ENCODE data around the gene AXDND1. TPM values are rescaled to one million over a fixed set of nuclear protein-coding genes. Genes with fewer than 3 reads are reported as not detected.

The AXDND1 gene
- polyA plus RNA-seq, 1 of the 3 experiments (the other 2 are of a cell fraction), result 0.16 TPM

DNA sequence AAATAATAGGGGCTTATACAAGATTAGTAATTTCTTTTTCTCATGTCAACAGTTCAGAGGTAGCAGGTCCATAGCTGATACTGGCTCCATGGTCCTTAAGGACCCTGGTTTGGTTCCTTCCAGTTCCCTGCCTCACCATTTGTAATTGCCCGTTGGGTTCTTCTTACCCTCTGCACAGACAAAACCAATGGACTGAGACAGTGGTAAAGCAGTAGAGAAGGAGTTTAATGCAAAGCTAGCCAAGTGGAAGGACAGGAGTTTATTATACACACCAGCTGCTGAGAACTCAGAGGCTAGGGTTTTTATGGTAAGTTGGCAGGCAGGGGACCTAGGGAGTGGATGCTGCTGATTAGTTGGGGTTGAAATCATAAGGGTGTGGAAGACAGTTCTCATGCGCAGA is 35.9 kb upstream of the AXDND1 start:
- Histone ChIP-seq H3K27ac (ENCODE audit: low read depth in 2 of 2, low read length in 1 of 2) (no peak overlapping the region), H4K20me1 (ENCODE audit: insufficient read depth) (no peaks in the 10 kb centered on the region), H2AFZ (ENCODE audit: low read depth) (no peak overlapping the region), H3K4me3 (ENCODE audit: low read depth in 2 of 2, low read length in 1 of 2) (no peak overlapping the region), H3K4me2 (no peak overlapping the region), H3K36me3 (replicated peaks in 1 of 2; ENCODE audit: control insufficient read depth in 1 of 2, insufficient read depth in 2 of 2, low read length in 1 of 2) (peaks cover 4 to 20% of the 10 kb centered on the region in 2 experiments), H3K9me3 (no peaks in the 10 kb centered on the region), H3K27me3 (ENCODE audit: insufficient read depth) (no peaks in the 10 kb centered on the region), H3K9ac (no peak overlapping the region), H3K9me2 (no peaks in the 10 kb centered on the region), H3F3A (replicated peaks; ENCODE audit: insufficient read depth) (no peaks in the 10 kb centered on the region), H3K4me1 (ENCODE audit: control insufficient read depth in 1 of 2, insufficient read depth in 2 of 2, low read depth in 1 of 2, low read length in 1 of 2) (no peaks in the 10 kb centered on the region; a peak in 1 of 4 replicates), H3K79me2 (ENCODE audit: insufficient read depth) (peaks cover 17% of the 10 kb centered on the region; the same call in 1 of the 2 replicates)
- ChIA-PET CTCF (interaction anchor here (1.2 kb wide), 1 partner anchor 209 kb away, joined by 3 read pairs; no protein-coding TSS in a partner anchor), POLR2A (no interaction called here)
- no peak for DNase-seq
- WGBS (ENCODE audit: low lambda C conversion rate), result 82% methylated on average over 2 of the region's 2 CpGs
- TF ChIP-seq ELF1 (IDR thresholded peaks at IDR 0.05) (no peak), SMC3 (IDR thresholded peaks at IDR 0.05; ENCODE audit: low read depth, low read length) (no peak), TCF12 (IDR thresholded peaks at IDR 0.05) (no peak), FOXJ3 (CRISPR knock-in tag; IDR thresholded peaks at IDR 0.05) (no peak)
- TF ChIP-seq, protein P1, sequence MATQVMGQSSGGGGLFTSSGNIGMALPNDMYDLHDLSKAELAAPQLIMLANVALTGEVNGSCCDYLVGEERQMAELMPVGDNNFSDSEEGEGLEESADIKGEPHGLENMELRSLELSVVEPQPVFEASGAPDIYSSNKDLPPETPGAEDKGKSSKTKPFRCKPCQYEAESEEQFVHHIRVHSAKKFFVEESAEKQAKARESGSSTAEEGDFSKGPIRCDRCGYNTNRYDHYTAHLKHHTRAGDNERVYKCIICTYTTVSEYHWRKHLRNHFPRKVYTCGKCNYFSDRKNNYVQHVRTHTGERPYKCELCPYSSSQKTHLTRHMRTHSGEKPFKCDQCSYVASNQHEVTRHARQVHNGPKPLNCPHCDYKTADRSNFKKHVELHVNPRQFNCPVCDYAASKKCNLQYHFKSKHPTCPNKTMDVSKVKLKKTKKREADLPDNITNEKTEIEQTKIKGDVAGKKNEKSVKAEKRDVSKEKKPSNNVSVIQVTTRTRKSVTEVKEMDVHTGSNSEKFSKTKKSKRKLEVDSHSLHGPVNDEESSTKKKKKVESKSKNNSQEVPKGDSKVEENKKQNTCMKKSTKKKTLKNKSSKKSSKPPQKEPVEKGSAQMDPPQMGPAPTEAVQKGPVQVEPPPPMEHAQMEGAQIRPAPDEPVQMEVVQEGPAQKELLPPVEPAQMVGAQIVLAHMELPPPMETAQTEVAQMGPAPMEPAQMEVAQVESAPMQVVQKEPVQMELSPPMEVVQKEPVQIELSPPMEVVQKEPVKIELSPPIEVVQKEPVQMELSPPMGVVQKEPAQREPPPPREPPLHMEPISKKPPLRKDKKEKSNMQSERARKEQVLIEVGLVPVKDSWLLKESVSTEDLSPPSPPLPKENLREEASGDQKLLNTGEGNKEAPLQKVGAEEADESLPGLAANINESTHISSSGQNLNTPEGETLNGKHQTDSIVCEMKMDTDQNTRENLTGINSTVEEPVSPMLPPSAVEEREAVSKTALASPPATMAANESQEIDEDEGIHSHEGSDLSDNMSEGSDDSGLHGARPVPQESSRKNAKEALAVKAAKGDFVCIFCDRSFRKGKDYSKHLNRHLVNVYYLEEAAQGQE (IDR thresholded peaks at IDR 0.05; ENCODE audit: low read depth, low read length), result no peak
- TF ChIP-seq, protein P2, sequence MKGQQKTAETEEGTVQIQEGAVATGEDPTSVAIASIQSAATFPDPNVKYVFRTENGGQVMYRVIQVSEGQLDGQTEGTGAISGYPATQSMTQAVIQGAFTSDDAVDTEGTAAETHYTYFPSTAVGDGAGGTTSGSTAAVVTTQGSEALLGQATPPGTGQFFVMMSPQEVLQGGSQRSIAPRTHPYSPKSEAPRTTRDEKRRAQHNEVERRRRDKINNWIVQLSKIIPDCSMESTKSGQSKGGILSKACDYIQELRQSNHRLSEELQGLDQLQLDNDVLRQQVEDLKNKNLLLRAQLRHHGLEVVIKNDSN (IDR thresholded peaks at IDR 0.05; ENCODE audit: borderline replicate concordance, low read depth), result no peak

DNA sequence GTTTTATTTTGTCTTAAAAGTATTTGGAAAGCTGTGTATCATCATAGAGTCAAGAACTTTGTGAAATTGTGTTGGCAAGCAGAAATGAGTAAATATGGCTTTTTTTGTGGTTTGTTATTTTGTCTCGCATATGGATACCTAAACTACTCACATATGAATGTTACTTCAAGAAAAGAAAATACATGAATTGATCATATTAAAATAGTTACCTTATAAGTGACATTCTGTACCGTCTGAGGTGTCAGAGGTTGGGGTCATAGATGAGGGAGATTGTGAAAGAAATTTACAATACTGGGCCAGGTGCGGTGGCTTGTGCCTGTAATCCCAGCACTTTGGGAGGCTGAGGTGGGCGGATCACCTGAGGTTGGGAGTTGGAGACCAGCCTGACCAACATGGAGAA is 31.3 kb upstream of the AXDND1 start:
- ChIA-PET POLR2A (no interaction called here), CTCF (no interaction called here)
- H2AFZ ChIP-seq (ENCODE audit: low read depth), result no peak overlapping the region
- no peak overlapping the region for H3K4me2 ChIP-seq
- no peaks in the 10 kb centered on the region; a peak in 1 of 4 replicates for H3K4me1 ChIP-seq (ENCODE audit: control insufficient read depth in 1 of 2, insufficient read depth in 2 of 2, low read depth in 1 of 2, low read length in 1 of 2)
- no peaks in the 10 kb centered on the region for H3F3A ChIP-seq (replicated peaks; ENCODE audit: insufficient read depth)
- H4K20me1 ChIP-seq (ENCODE audit: insufficient read depth), result no peaks in the 10 kb centered on the region
- H3K9ac ChIP-seq, result no peak overlapping the region
- H3K79me2 ChIP-seq (ENCODE audit: insufficient read depth), result peaks cover 10% of the 10 kb centered on the region; the same call in 1 of the 2 replicates
- no peak overlapping the region for H3K4me3 ChIP-seq (ENCODE audit: low read depth in 2 of 2, low read length in 1 of 2)
- no peaks in the 10 kb centered on the region for H3K27me3 ChIP-seq (ENCODE audit: insufficient read depth)
- peaks cover 7 to 16% of the 10 kb centered on the region in 2 experiments for H3K36me3 ChIP-seq (replicated peaks in 1 of 2; ENCODE audit: control insufficient read depth in 1 of 2, insufficient read depth in 2 of 2, low read length in 1 of 2)
- DNase-seq, result no peak
- no peak overlapping the region for H3K27ac ChIP-seq (ENCODE audit: low read depth in 2 of 2, low read length in 1 of 2)
- 99% methylated on average over 4 of the region's 4 CpGs for WGBS (ENCODE audit: low lambda C conversion rate)
- TF ChIP-seq JUND (IDR thresholded peaks at IDR 0.05), result no peak
- no peak for TF ChIP-seq SMC3 (IDR thresholded peaks at IDR 0.05; ENCODE audit: low read depth, low read length)
- TF ChIP-seq, protein P1 (IDR thresholded peaks at IDR 0.05; ENCODE audit: low read depth, low read length), result no peak
- no peak for TF ChIP-seq RAD21 (IDR thresholded peaks at IDR 0.05; ENCODE audit: low read length)
- TF ChIP-seq, protein P3, sequence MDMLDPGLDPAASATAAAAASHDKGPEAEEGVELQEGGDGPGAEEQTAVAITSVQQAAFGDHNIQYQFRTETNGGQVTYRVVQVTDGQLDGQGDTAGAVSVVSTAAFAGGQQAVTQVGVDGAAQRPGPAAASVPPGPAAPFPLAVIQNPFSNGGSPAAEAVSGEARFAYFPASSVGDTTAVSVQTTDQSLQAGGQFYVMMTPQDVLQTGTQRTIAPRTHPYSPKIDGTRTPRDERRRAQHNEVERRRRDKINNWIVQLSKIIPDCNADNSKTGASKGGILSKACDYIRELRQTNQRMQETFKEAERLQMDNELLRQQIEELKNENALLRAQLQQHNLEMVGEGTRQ (IDR thresholded peaks at IDR 0.05; ENCODE audit: borderline replicate concordance, low read depth, low read length), result no peak
- H3K9me3 ChIP-seq, result no peaks in the 10 kb centered on the region
- no peaks in the 10 kb centered on the region for H3K9me2 ChIP-seq

All from SK-N-SH (cell line).